Liver (tissue), 3 donors: ENCODE measurements around the gene TNC.

Experiments
- CTCF ChIP-seq: fragments of 150-350 bp; IDR thresholded peaks from 2 replicates; pipeline ENCODE4 v1.5.1; 2017; ENCODE audit warnings: improper control_type of control experiment, low read depth, low read length; ENCODE audit not compliant: missing input control
- GABPA ChIP-seq, 2 donors: IDR thresholded peaks in 1 of 2; conservative IDR thresholded peaks in 1 of 2; 2 replicates each; pipeline ENCODE4 v1.6.1; 2016; ENCODE audit warnings: antibody characterized with exemption in 2 of 2, mild to moderate bottlenecking in 1 of 2, moderate library complexity in 1 of 2
- RAD21 ChIP-seq, 2 donors: IDR thresholded peaks; 2 replicates each; pipeline ENCODE4 v1.6.1; 2016; ENCODE audit warnings: antibody characterized with exemption in 2 of 2, mild to moderate bottlenecking in 2 of 2
- RXRA ChIP-seq, 2 donors: IDR thresholded peaks; 2 replicates each; pipeline ENCODE4 v1.6.1; 2017 to 2018; ENCODE audit warnings: antibody characterized with exemption in 2 of 2, mild to moderate bottlenecking in 1 of 2
- TAF1 ChIP-seq: conservative IDR thresholded peaks from 2 replicates; pipeline ENCODE4 v1.6.1; 2016; ENCODE audit warnings: antibody characterized with exemption, mild to moderate bottlenecking
- donor health status: healthy.
- donor health status: healthy.

DNA sequence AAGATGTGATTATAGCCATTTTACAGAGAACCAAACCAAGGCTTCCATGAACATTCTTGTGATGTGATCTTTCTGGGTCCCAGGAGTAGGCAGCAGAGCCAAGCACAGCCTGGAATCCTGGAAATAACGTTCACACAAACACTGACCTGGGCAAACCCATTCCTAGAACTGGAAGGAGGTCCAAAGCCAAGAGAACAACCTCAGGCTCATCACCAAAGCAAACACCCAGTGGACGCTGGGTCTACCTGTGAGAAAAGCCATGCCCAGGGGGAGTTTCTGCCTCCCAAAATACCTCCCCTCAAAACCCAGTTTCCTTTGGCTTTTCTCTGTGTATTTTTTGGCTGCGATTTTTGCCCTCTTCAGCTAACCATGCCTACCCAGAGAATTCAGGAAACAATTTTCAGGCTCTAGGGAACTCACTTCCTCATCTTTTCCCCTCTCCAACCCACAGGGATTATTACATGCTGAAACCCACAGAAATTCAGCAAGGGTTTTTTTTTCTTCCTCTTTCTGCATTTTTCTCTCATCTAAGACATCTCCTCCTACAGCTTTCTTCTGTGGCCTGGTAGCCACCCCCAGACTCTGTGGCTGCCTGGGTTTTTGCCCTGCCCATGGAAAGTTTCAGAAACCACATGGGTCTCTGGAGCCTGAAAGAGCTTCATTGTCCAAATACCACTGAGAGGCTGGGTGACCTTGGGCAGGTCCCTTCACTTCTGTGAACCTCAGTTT, 75.0 kb downstream of the TNC start:
- TF ChIP-seq CTCF (no peak), RXRA (IDR thresholded peaks at IDR 0.05) (no peak), TAF1 (no peak), GABPA (IDR thresholded peaks at IDR 0.05 in 1 of 2, conservative IDR thresholded peaks at IDR 0.05 in 1 of 2) (no peak), RAD21 (IDR thresholded peaks at IDR 0.05) (no peak)
